ENCODE measurements around the gene MTERF1. TPM values are rescaled to one million over a fixed set of nuclear protein-coding genes. Genes with fewer than 3 reads are reported as not detected.

MTERF1 gene
- total RNA-seq, 1 experiment from 2014 or later = 13.1 TPM

GRCh38 chr7:91852263-91852741 lies 28.2 kb downstream of the MTERF1 start:
- Histone ChIP-seq H3K36me3 (ENCODE audit: control insufficient read depth in 1 of 2, insufficient read depth in 2 of 2, low read length in 2 of 2) (no peaks in the 10 kb centered on the region), H3K9ac (ENCODE audit: low read length) (no peak overlapping the region), H3K4me3 (replicated peaks in 1 of 2; ENCODE audit: low read depth in 1 of 2, low read length in 2 of 2) (no peak overlapping the region), H3K9me2 (ENCODE audit: insufficient read depth) (no peaks in the 10 kb centered on the region), H2AFZ (ENCODE audit: low read depth, low read length, poor library complexity, severe bottlenecking) (no peak overlapping the region), H3K27me3 (ENCODE audit: insufficient read depth, low read length) (no peaks in the 10 kb centered on the region), H3K4me1 (ENCODE audit: control insufficient read depth in 1 of 2, insufficient read depth in 2 of 2, low read length in 2 of 2) (peaks cover 7 to 30% of the 10 kb centered on the region in 2 experiments), H3K9me3 (ENCODE audit: control insufficient read depth in 1 of 2, insufficient read depth in 1 of 2, low read depth in 1 of 2, low read length in 2 of 2) (peaks cover 5 to 7% of the 10 kb centered on the region in 2 experiments; a peak in 1 of 4 replicates), H3K4me2 (ENCODE audit: low read length) (0 out of 2 replicates have a peak overlapping the region, but pooled peaks have one; percentile 5), H3K27ac (ENCODE audit: low read depth, low read length) (no peak overlapping the region), H4K20me1 (ENCODE audit: insufficient read depth) (no peaks in the 10 kb centered on the region), H3K79me2 (ENCODE audit: insufficient read depth, low read length) (no peaks in the 10 kb centered on the region)
- TF ChIP-seq RAD21 (IDR thresholded peaks at IDR 0.05; ENCODE audit: low read depth) (peak; percentile 51), CBX3 (IDR thresholded peaks at IDR 0.05; ENCODE audit: low read depth) (no peak), CTCF (IDR thresholded peaks at IDR 0.05 in 2 of 3, conservative IDR thresholded peaks at IDR 0.05 in 1 of 3; ENCODE audit: borderline replicate concordance in 1 of 3, insufficient read depth in 1 of 3, low read depth in 2 of 3, low read length in 2 of 3) (peak; percentile 12 to 50 (median 37); a peak in 3 of 6 replicates)
- RAD21 ChIA-PET (ENCODE audit: low non-redundant PET in 1 of 2, low total read pairs in 2 of 2, uncharacterized antibody in 2 of 2, unreplicated experiment in 2 of 2) = no interaction called here
- intact Hi-C loops (cut with micrococcal nuclease) = no loop called here
- POLR2A ChIA-PET = no interaction called here
- CTCF ChIA-PET = interaction anchor here (1.3 kb wide), 1 partner anchor 23 kb away, joined by 4 read pairs; no protein-coding TSS in a partner anchor
- ATAC-seq (peak; percentile 79), DNase-seq (ENCODE audit: low read depth, low spot score) (no peak)
- BruUV-seq (replicated peaks) = no TSS peak

- peak overlapping the region; percentile 56 for H3K4me2 ChIP-seq (ENCODE audit: low read length)
- CTCF ChIA-PET = no interaction called here
- no TSS peak for BruUV-seq (replicated peaks)
- DNase-seq (ENCODE audit: low read depth, low spot score) = peak; percentile 64
- RAD21 ChIA-PET (ENCODE audit: low non-redundant PET in 1 of 2, low total read pairs in 2 of 2, uncharacterized antibody in 2 of 2, unreplicated experiment in 2 of 2) = no interaction called here
- peaks cover 7 to 30% of the 10 kb centered on the region in 2 experiments for H3K4me1 ChIP-seq (ENCODE audit: control insufficient read depth in 1 of 2, insufficient read depth in 2 of 2, low read length in 2 of 2)
- no peaks in the 10 kb centered on the region for H3K9me2 ChIP-seq (ENCODE audit: insufficient read depth)
- intact Hi-C loops (cut with micrococcal nuclease) = no loop called here
- no peak overlapping the region for H3K9ac ChIP-seq (ENCODE audit: low read length)
- TF ChIP-seq SRF (IDR thresholded peaks at IDR 0.05; ENCODE audit: low read depth) = peak; percentile 57; the same call in 1 of the 2 replicates
- no peak for TF ChIP-seq ATF3 (IDR thresholded peaks at IDR 0.05)
- peak; percentile 81 for TF ChIP-seq FOSL1 (IDR thresholded peaks at IDR 0.05; ENCODE audit: low read depth)
- TF ChIP-seq JUND (IDR thresholded peaks at IDR 0.05) = peak; percentile 79
- TF ChIP-seq SP1 (IDR thresholded peaks at IDR 0.05; ENCODE audit: low read depth) = peak; percentile 61
- TF ChIP-seq CBX3 (IDR thresholded peaks at IDR 0.05; ENCODE audit: low read depth) = peak; percentile 69
- TF ChIP-seq CEBPB (IDR thresholded peaks at IDR 0.05; ENCODE audit: low read depth) = peak; percentile 41; the same call in 1 of the 2 replicates
- TF ChIP-seq ZNF274 (IDR thresholded peaks at IDR 0.05; ENCODE audit: low read depth, low read length) = no peak
- H3K9me3 ChIP-seq (ENCODE audit: control insufficient read depth in 1 of 2, insufficient read depth in 1 of 2, low read depth in 1 of 2, low read length in 2 of 2) = peaks cover 5 to 7% of the 10 kb centered on the region in 2 experiments; a peak in 1 of 4 replicates
- peak overlapping the region in 1 of 2 experiments; percentile 12; a peak in 1 of 4 replicates for H3K4me3 ChIP-seq (replicated peaks in 1 of 2; ENCODE audit: low read depth in 1 of 2, low read length in 2 of 2)
- peak; percentile 77 for ATAC-seq
- peak overlapping the region; percentile 35; the same call in 1 of the 2 replicates for H3K27ac ChIP-seq (ENCODE audit: low read depth, low read length)
- H4K20me1 ChIP-seq (ENCODE audit: insufficient read depth) = no peaks in the 10 kb centered on the region
- no peaks in the 10 kb centered on the region for H3K27me3 ChIP-seq (ENCODE audit: insufficient read depth, low read length)
- no peaks in the 10 kb centered on the region for H3K79me2 ChIP-seq (ENCODE audit: insufficient read depth, low read length)
- no peaks in the 10 kb centered on the region for H3K36me3 ChIP-seq (ENCODE audit: control insufficient read depth in 1 of 2, insufficient read depth in 2 of 2, low read length in 2 of 2)
- H2AFZ ChIP-seq (ENCODE audit: low read depth, low read length, poor library complexity, severe bottlenecking) = no peak overlapping the region
- POLR2A ChIA-PET = no interaction called here
Measured at GRCh38 chr7:91850455-91850854, 30.0 kb downstream of the MTERF1 start.
